ENCODE results near the gene MYCN.

The MYCN gene

GRCh38 chr2:15990151-15991101 lies 50.1 kb downstream of the MYCN start:
- DNase-seq (ENCODE audit: insufficient read length) (no peak), FAIRE-seq (no peak)
- TF ChIP-seq POLR2AphosphoS5 (IDR thresholded peaks at IDR 0.05; ENCODE audit: low read depth, low read length), result no peak
- TF ChIP-seq POLR2A (IDR thresholded peaks at IDR 0.05; ENCODE audit: low read depth, low read length), result no peak
- no peak for TF ChIP-seq TAF1 (IDR thresholded peaks at IDR 0.05; ENCODE audit: borderline replicate concordance, low read depth, low read length)

- TF ChIP-seq TAF1 (IDR thresholded peaks at IDR 0.05; ENCODE audit: borderline replicate concordance, low read depth, low read length), result no peak
- no peak for TF ChIP-seq POLR2A (IDR thresholded peaks at IDR 0.05; ENCODE audit: low read depth, low read length)
- no peak for TF ChIP-seq POLR2AphosphoS5 (IDR thresholded peaks at IDR 0.05; ENCODE audit: low read depth, low read length)
- FAIRE-seq (no peak), DNase-seq (ENCODE audit: insufficient read length) (no peak)
These were observed 50.9 kb downstream of the MYCN start for GRCh38 chr2:15991231-15991630.

- no peak for TF ChIP-seq POLR2AphosphoS5 (IDR thresholded peaks at IDR 0.05; ENCODE audit: low read depth, low read length)
- no peak for TF ChIP-seq POLR2A (IDR thresholded peaks at IDR 0.05; ENCODE audit: low read depth, low read length)
- no peak for TF ChIP-seq TAF1 (IDR thresholded peaks at IDR 0.05; ENCODE audit: borderline replicate concordance, low read depth, low read length)
- DNase-seq (ENCODE audit: insufficient read length) (no peak), FAIRE-seq (no peak)
These were observed 52.3 kb downstream of the MYCN start for GRCh38 chr2:15992457-15993231.

GRCh38 chr2:15993232-15993610 lies 52.9 kb downstream of the MYCN start:
- TF ChIP-seq POLR2A (IDR thresholded peaks at IDR 0.05; ENCODE audit: low read depth, low read length) (no peak), POLR2AphosphoS5 (IDR thresholded peaks at IDR 0.05; ENCODE audit: low read depth, low read length) (no peak), TAF1 (IDR thresholded peaks at IDR 0.05; ENCODE audit: borderline replicate concordance, low read depth, low read length) (no peak)
- DNase-seq (ENCODE audit: insufficient read length) (no peak), FAIRE-seq (no peak)

GRCh38 chr2:15993666-15994065 lies 53.3 kb downstream of the MYCN start:
- TF ChIP-seq POLR2A (IDR thresholded peaks at IDR 0.05; ENCODE audit: low read depth, low read length) (no peak), POLR2AphosphoS5 (IDR thresholded peaks at IDR 0.05; ENCODE audit: low read depth, low read length) (no peak), TAF1 (IDR thresholded peaks at IDR 0.05; ENCODE audit: borderline replicate concordance, low read depth, low read length) (no peak)

GRCh38 chr2:15995603-15996002 lies 55.3 kb downstream of the MYCN start:
- TF ChIP-seq POLR2AphosphoS5 (IDR thresholded peaks at IDR 0.05; ENCODE audit: low read depth, low read length) (no peak), POLR2A (IDR thresholded peaks at IDR 0.05; ENCODE audit: low read depth, low read length) (no peak), TAF1 (IDR thresholded peaks at IDR 0.05; ENCODE audit: borderline replicate concordance, low read depth, low read length) (no peak)
- no peak for FAIRE-seq
- DNase-seq (ENCODE audit: insufficient read length), result no peak

More at GRCh38 chr2:15993666-15994065, 53.3 kb downstream of the MYCN start:
- FAIRE-seq (no peak), DNase-seq (ENCODE audit: insufficient read length) (no peak)

All from GM12892 (cell line).